HG03139 (cell line): ENCODE data around the gene TEAD3.

Experiments used
- ATAC-seq: cut with Tn5 transposase; IDR thresholded peaks from one replicate; pipeline ENCODE4 v1.9.1; 2021; ENCODE audit not compliant: unreplicated experiment

TEAD3 gene

GRCh38 chr6:35514587-35514986 lies 17.7 kb upstream of the TEAD3 start:
- ATAC-seq: no peak

GRCh38 chr6:35512740-35513139 lies 15.9 kb upstream of the TEAD3 start, which contains the start of gene TULP1:
TULP1 (minus strand) TSS chr6:35512896; CDS start chr6:35512858, 38 bp downstream.
- no peak for ATAC-seq

GRCh38 chr6:35512006-35512405 lies 15.1 kb upstream of the TEAD3 start:
- no peak for ATAC-seq

GRCh38 chr6:35511562-35511941 lies 14.7 kb upstream of the TEAD3 start:
- ATAC-seq: no peak

GRCh38 chr6:35510916-35511561 lies 14.2 kb upstream of the TEAD3 start:
- ATAC-seq: no peak

GRCh38 chr6:35508542-35508941 lies 11.7 kb upstream of the TEAD3 start:
- ATAC-seq: no peak

- ATAC-seq: no peak
Measured at GRCh38 chr6:35508027-35508426, 11.1 kb upstream of the TEAD3 start.

- ATAC-seq: no peak
Measured at GRCh38 chr6:35507221-35507620, 10.3 kb upstream of the TEAD3 start.

- no peak for ATAC-seq
Measured at GRCh38 chr6:35506536-35506935, 9.7 kb upstream of the TEAD3 start.

- ATAC-seq: no peak
Measured at GRCh38 chr6:35505999-35506412, 9.1 kb upstream of the TEAD3 start.

GRCh38 chr6:35503534-35503933 lies 6.7 kb upstream of the TEAD3 start:
- no peak for ATAC-seq

- no peak for ATAC-seq
Measured at GRCh38 chr6:35501784-35502183, 4.9 kb upstream of the TEAD3 start.

GRCh38 chr6:35500782-35501181 lies 3.9 kb upstream of the TEAD3 start:
- ATAC-seq: no peak

- ATAC-seq: no peak
Measured at GRCh38 chr6:35499372-35499771, 2.5 kb upstream of the TEAD3 start.

- ATAC-seq: no peak
Measured at GRCh38 chr6:35498422-35499067, 1.7 kb upstream of the TEAD3 start.

GRCh38 chr6:35497571-35498421 lies 917 bp upstream of the TEAD3 start:
- ATAC-seq: no peak

- no peak for ATAC-seq
Measured at GRCh38 chr6:35496036-35496840, 641 bp downstream of the TEAD3 start.

- no peak for ATAC-seq
Measured at GRCh38 chr6:35495258-35496035, 1.4 kb downstream of the TEAD3 start.

- no peak for ATAC-seq
Measured at GRCh38 chr6:35494161-35494563, 2.7 kb downstream of the TEAD3 start.

- ATAC-seq: no peak
Measured at GRCh38 chr6:35493307-35493983, 3.4 kb downstream of the TEAD3 start.
